Prostate gland (tissue), 2 donors: ENCODE results near the gene RAPGEF3. TPM values are rescaled to one million over a fixed set of nuclear protein-coding genes. Genes with fewer than 3 reads are reported as not detected.
A peak's percentile ranks its signal among the peaks of the same experiment; 100 is the strongest.

Experiments
- DNase-seq: peaks from one replicate; pipeline ENCODE4 v3.0.0-alpha.2; 2019; ENCODE audit warnings: low spot score
- H3K27ac ChIP-seq, 2 donors: fragments of 200-600 bp; sonication (generic); 2 replicates each; pipeline ENCODE4 v1.5.1; 2017 to 2019
- H3K27me3 ChIP-seq: fragments of 200-600 bp; sonication (generic); replicated peaks from 2 replicates; pipeline ENCODE4 v1.5.1; 2019; ENCODE audit not compliant: insufficient read depth
- H3K36me3 ChIP-seq, 2 donors: fragments of 200-600 bp; sonication (generic); 1 replicate in 1 of 2; 2 replicates in 1 of 2; pipeline versions ENCODE4 v1.5.1 to v1.8.1; 2017 to 2019
- H3K4me1 ChIP-seq: fragments of 200-600 bp; sonication (generic); replicated peaks from 2 replicates; pipeline ENCODE4 v1.5.1; 2019
- H3K4me3 ChIP-seq, 2 donors: fragments of 200-600 bp; sonication (generic); 2 replicates each; pipeline ENCODE4 v1.5.1; 2017 to 2019
- H3K9me3 ChIP-seq: fragments of 200-600 bp; sonication (generic); 2 replicates; pipeline ENCODE4 v1.5.1; 2017
- POLR2A ChIP-seq: fragments of 450-650 bp; IDR thresholded peaks from one replicate; pipeline ENCODE4 v1.6.1; 2016; ENCODE audit warnings: antibody characterized with exemption, mild to moderate bottlenecking
- POLR2AphosphoS5 ChIP-seq: sonication (generic); formaldehyde crosslinking; IDR thresholded peaks from one replicate; pipeline ENCODE4 v1.6.1; 2017; ENCODE audit warnings: antibody characterized with exemption
- WGBS: methylation state at CpG from one replicate; pipeline ENCODE4 v1.1.5; 2018; 5-methylcytosine and 5-hydroxymethylcytosine counted together
- intact Hi-C: fragments of 100-400 bp; cut with DNase I; formaldehyde crosslinking; loops from one replicate; pipeline ENCODE4 v1.14.2; 2022
- total RNA-seq, 2 donors: library from RNA; depleted of rRNA; stranded (reverse); fragments of >200 nt; gene quantifications; one replicate each; pipeline ENCODE4 v1.1.0, GENCODE V29; 2016
- TF ChIP-seq, protein P1 (sequence below), 4 experiments: fragments of 200-600 bp in 2 of 4; fragments of 450-650 bp in 2 of 4; sonication (generic) in 2 of 4; IDR thresholded peaks; 1 replicate in 3 of 4; 2 replicates in 1 of 4; pipeline ENCODE4 v1.5.1; 2016 to 2019; ENCODE audit warnings: antibody characterized with exemption in 4 of 4, mild to moderate bottlenecking in 2 of 4, moderate library complexity in 2 of 4

Gene RAPGEF3
- total RNA-seq, 2 donors from 2014 or later = 19.1 to 28.5 TPM

DNA sequence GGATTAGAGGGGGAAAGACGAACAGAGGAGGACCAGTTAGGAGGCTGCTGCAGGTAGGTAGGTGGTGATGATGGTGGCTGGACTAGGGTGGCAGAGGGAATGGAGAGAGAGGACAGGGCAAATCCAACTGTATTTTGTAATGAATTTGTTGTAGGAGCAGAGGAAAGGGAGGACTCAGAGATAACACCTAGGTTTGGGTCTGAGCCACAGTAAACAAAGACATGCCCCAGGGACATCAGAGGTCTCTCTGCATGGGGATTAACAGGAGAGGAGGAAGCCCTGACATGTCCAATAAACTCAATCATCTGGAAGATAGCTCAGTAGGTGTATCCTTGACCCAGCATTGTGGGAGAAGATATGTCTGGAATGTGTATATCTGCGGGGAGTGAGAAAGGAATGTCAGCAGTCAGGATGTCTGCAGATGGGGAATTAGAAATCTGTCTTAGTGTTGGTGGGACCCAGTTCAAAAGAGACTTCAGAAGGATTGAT is 9.7 kb upstream of the RAPGEF3 start:
- no peak overlapping the region for H3K4me3 ChIP-seq
- no peak for TF ChIP-seq POLR2AphosphoS5
- no peak for TF ChIP-seq POLR2A
- TF ChIP-seq, protein P1, sequence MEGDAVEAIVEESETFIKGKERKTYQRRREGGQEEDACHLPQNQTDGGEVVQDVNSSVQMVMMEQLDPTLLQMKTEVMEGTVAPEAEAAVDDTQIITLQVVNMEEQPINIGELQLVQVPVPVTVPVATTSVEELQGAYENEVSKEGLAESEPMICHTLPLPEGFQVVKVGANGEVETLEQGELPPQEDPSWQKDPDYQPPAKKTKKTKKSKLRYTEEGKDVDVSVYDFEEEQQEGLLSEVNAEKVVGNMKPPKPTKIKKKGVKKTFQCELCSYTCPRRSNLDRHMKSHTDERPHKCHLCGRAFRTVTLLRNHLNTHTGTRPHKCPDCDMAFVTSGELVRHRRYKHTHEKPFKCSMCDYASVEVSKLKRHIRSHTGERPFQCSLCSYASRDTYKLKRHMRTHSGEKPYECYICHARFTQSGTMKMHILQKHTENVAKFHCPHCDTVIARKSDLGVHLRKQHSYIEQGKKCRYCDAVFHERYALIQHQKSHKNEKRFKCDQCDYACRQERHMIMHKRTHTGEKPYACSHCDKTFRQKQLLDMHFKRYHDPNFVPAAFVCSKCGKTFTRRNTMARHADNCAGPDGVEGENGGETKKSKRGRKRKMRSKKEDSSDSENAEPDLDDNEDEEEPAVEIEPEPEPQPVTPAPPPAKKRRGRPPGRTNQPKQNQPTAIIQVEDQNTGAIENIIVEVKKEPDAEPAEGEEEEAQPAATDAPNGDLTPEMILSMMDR (IDR thresholded peaks at IDR 0.05) = no peak
- H3K36me3 ChIP-seq = no peaks in the 10 kb centered on the region
- H3K27ac ChIP-seq = no peak overlapping the region
- no peaks in the 10 kb centered on the region for H3K9me3 ChIP-seq
- WGBS = 35% methylated on average over 2 of the region's 2 CpGs
- H3K27me3 ChIP-seq = no peaks in the 10 kb centered on the region
- DNase-seq = no peak
- no peaks in the 10 kb centered on the region for H3K4me1 ChIP-seq
- intact Hi-C loops = no loop called here

- Histone ChIP-seq H3K9me3 (no peaks in the 10 kb centered on the region), H3K4me1 (no peaks in the 10 kb centered on the region), H3K27me3 (no peaks in the 10 kb centered on the region), H3K27ac (no peak overlapping the region), H3K36me3 (no peaks in the 10 kb centered on the region), H3K4me3 (no peak overlapping the region)
- peak; percentile 52 for DNase-seq
- 49% methylated on average over 4 of the region's 4 CpGs for WGBS
- intact Hi-C loops = no loop called here
- TF ChIP-seq POLR2AphosphoS5 (peak; percentile 35), POLR2A (no peak)
- TF ChIP-seq, protein P1 (IDR thresholded peaks at IDR 0.05) = peak; percentile 23 to 76 (median 68)
Observed at GRCh38 chr12:47767216-47767724, 8.6 kb upstream of the RAPGEF3 start.

GRCh38 chr12:47766502-47767215 is 8.0 kb upstream of the RAPGEF3 start:
- no peak overlapping the region for H3K27ac ChIP-seq
- no peaks in the 10 kb centered on the region for H3K36me3 ChIP-seq
- no peaks in the 10 kb centered on the region for H3K9me3 ChIP-seq
- intact Hi-C loops = no loop called here
- no peaks in the 10 kb centered on the region for H3K27me3 ChIP-seq
- no peak overlapping the region for H3K4me3 ChIP-seq
- TF ChIP-seq, protein P1 (IDR thresholded peaks at IDR 0.05) = no peak
- TF ChIP-seq POLR2A (no peak), POLR2AphosphoS5 (no peak)
- WGBS = 62% methylated on average over 5 of the region's 5 CpGs
- H3K4me1 ChIP-seq = no peaks in the 10 kb centered on the region
- DNase-seq = no peak

GRCh38 chr12:47763481-47764346 is 5.0 kb upstream of the RAPGEF3 start:
- H3K36me3 ChIP-seq = no peaks in the 10 kb centered on the region
- intact Hi-C loops = no loop called here

More at GRCh38 chr12:47763481-47764346, 5.0 kb upstream of the RAPGEF3 start:
- DNase-seq = no peak
- Histone ChIP-seq H3K27ac (no peak overlapping the region), H3K4me3 (no peak overlapping the region), H3K9me3 (no peaks in the 10 kb centered on the region), H3K27me3 (no peaks in the 10 kb centered on the region), H3K4me1 (no peaks in the 10 kb centered on the region)
- TF ChIP-seq, protein P1 (IDR thresholded peaks at IDR 0.05) = no peak
- no peak for TF ChIP-seq POLR2AphosphoS5
- no peak for TF ChIP-seq POLR2A
- WGBS = 76% methylated on average over 8 of the region's 8 CpGs
